Measurements from ENCODE around the gene P2RX1.
"Not testable (repeated sequence)": the region's sequence is repeated elsewhere in the genome, so short reads cannot be mapped to it uniquely, and the experiment has no call there.

Gene P2RX1

DNA sequence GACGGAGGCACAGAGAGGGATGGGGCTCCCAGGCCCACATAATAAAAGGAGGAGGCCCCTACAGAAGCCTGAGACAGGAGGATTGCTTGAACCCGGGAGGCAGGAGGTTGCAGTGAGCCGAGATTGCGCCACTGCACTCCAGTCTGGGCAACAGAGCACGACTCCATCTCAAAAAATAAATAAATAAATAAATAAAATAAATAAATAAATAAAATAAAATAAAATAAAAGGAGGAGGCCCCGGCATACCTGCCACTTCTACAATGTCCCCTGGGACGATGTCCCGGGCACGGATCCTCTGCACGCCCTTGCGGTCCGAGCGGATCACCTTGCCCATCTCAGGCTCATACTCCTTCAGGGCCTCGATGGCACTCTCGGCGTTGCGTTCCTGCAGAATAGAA lies 34.7 kb upstream of the P2RX1 start:
- no peak for DNase-seq

DNA sequence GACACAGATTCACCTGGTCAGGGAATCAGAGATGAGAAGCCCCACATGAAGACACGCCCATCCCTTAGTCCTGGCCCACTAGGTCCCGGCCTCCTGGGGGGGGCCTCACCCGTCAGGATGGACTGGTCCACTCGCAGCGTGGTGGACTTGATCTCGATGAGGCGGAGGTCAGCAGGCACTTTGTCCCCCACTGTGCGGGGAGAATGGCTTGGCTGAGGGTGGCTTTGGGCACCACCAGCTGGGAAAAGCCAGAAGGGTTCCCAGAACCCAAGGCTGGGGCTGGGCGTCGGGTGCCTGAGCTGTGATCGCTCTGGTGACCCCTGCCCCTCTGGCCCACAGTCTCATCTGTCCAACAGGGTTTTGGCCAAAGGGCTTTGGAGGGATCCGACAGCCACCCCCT lies 34.3 kb upstream of the P2RX1 start:
- DNase-seq: no peak

DNA sequence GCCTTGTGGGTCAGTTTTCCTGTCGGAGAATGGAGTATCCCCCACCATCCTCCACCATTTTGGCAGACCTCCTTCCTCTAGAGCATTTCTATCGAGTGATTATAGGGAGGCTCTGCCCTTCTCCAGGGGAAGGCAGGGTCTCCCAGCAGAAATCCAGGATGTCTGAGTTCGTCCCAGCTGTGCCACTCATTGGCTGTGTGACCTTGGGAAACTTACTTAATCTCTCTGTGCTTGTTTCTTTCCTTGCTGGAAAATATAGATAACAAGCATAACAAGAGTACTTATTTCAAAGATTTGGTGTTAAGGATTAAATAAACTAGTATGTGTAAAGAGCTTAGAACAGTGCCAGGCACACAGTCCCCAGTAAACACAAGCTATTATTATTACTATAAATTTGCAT lies 33.2 kb upstream of the P2RX1 start:
- DNase-seq: no peak

GRCh38 chr17:3948551-3948950 lies 32.3 kb upstream of the P2RX1 start:
- not testable (repeated sequence) for DNase-seq

- no peak for DNase-seq
Observed at GRCh38 chr17:3947318-3947810, 31.1 kb upstream of the P2RX1 start.

GRCh38 chr17:3946711-3947235 lies 30.5 kb upstream of the P2RX1 start:
- DNase-seq: no peak

DNA sequence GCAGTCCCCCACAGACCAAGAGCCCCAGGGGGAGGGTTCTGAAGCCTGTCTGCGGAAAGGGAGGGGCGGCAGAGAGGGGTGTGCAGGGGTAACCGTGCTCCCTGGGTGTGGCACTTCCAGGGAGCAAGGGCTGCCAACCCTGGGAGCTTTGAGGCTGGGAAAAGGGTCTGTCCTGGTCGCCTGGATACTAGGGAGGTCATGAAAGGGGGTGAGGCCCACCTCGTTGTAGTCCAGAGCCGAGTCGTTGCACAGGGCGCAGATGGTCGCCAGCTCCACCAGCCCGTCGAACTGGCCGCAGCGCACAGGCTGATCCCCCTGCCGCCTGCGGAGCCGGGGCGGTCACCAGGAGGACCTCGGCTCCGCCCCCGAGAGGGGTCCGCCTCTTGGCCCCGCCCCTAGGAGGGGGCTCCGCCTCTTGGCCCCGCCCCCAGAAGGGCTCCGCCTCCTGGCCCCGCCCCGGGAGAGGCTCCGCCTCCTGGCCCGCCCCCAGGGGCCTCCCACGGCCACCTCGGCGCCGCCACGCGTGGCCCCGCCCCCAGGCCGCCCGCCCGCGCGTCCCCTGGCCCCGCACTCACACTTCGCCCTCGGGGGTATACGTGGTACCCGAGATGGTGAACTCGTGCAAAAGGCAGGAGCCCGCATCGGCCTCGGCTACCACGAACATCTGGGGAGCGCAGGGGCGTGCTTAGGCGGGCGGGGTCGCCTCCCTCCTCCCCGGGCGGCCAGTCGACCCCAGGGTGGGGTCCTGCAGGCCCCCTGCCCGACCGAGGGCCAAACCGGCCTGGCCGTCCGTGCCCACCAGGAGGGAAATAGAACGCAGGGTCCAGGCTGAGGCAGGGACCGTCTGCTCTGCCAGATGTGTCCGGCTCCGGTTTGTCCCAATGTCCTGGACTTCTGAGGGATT lies 28.5 kb upstream of the P2RX1 start:
- DNase-seq: no peak

DNA sequence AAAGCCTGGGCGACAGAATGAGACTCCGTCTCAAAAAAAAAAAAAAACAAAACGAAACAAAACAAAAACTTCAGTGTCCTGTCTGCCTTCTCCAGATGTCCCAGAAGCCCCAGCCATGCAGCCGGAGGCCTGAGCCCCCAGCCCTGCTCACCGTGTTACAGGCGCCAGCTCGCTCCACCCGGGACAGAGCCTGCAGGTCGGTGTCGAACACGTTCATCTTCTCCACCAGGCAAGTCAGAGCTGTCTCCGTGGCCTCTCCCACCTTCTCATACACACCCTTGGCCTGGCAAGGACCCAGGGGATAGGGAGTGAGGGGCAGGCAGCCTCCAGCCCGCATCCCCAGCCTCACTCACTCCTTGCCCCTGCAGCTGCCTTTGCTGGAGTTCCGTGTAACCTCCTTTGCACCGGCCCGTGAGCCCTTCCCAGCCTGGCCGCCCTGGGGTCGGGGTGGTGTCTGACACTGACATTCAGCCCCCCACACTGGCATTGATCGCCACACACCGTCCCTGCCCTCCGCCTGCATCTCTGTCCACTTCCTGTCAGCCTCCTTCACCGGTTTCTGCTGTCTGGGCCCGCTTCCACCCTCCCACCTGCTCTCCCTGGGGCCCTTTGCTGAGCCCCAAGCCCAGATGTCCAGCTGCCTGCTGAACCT lies 27.1 kb upstream of the P2RX1 start:
- DNase-seq: no peak

- DNase-seq: no peak
Observed at GRCh38 chr17:3940965-3941698, 24.9 kb upstream of the P2RX1 start.

GRCh38 chr17:3937359-3937758 lies 21.1 kb upstream of the P2RX1 start:
- DNase-seq: no peak

GRCh38 chr17:3935825-3936355 lies 19.6 kb upstream of the P2RX1 start:
- no peak for DNase-seq

DNA sequence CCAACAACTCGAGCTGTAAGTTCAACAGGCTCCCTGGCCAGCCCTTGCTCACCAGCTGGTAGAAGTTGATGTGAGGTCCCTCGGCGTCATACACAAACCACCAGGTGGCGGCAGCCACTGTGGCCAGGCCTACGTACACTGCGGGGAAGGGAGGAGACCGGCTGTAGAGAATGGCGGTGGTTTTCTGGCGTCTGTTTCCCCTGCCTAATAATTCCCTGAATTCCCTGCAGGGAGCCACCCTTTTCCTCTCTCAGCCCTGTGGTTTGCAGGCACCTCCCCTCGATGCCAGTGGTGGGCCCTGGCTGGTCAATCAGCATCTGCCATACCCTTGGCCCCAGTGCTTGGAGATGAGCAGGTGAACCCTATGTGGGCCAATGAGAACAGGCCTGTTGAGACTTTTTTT lies 18.9 kb upstream of the P2RX1 start:
- DNase-seq: no peak

- no peak for DNase-seq
Observed at GRCh38 chr17:3929764-3930163, 13.5 kb upstream of the P2RX1 start.

DNA sequence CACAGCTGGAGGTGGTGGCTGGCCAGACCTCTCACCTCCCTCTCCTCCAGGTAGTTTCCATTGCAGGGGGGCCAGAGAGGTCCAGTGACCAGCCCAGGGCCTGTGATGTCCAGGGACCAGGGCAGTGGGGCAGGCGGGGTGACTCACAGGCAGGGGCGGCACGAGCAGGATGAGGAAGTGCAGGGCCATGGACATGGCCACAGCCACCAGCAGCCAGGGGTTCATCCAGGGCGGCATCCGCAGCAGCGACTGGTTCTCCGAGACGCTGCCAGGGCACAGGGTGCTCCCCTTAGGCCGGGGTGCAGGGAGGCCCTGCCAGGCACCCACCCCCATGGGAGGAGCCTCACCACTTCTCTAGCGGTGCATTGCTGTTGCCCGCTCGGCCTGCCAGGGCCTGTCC lies 12.9 kb upstream of the P2RX1 start:
- no peak for DNase-seq

GRCh38 chr17:3928406-3928805 lies 12.1 kb upstream of the P2RX1 start:
- DNase-seq: no peak

DNA sequence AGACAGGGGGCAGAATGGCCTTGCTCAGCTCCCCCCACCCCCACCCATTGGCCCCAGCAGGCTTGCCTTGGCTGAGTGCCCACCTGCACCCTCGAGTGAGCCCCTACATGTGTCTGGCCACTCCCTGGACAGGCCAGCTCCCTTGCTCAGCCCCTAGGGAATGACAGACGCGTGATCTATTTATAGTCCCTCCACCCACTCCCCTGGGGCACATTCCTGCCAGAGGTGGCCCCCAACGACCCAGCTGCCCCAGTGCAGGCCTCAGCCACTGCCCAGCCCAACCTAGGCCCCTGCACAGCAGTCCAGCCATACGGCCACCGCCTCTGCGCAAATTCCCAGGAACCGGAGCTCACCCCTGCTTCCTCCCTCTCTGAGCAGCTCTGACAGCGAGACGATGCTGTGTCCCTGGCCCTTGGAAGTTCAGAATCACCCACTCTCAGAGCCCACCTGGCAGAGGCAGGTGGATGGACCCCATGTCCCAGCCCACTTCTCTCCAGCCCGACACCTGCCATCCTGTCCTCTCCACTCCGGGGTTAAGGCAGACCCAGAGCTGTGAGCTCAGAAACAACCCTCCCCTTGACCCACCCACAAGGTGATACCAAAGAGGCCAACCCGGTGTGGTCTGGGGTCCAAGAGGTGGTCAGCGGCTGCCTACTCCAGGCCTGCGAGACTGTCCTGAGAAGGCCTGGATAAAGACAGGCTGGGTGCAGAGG lies 11.5 kb upstream of the P2RX1 start:
- no peak for DNase-seq

DNA sequence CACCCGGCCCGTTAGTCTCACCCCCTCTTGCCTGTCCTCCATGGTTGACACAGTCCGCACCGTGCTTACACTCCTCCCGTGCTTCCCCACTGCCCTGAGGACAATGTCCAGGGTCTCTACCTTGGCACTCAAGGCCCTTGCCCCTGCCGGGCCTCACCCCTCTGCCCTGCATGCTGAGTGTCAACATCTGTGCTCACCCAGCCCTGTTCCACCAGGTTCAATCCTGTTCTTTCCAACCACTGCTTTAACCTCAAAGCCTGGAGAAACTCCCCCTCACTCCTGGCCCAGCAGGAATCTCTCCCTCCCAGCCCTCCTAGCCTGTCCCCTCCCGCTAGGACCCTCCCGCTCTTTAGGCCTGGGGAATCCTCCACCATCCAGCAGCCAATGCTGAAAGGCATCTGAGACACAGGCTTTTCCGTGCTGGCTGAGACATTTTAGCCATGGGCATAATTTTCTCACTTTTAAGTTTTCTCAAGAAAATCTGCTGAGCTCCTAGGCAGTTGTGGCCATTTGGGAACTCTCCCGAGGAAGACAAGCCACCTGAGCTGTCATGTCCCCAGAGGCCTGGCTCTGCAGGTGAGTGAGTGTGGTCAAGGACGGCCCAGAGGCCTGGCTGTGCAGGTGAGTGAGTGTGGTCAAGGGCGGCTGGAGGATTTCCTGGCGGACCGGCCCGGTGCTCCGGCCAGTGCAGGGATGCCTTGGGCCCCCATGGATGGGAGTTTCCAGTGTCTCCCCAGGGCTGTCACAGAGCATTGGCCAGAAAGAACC lies 10.8 kb upstream of the P2RX1 start:
- no peak for DNase-seq

DNA sequence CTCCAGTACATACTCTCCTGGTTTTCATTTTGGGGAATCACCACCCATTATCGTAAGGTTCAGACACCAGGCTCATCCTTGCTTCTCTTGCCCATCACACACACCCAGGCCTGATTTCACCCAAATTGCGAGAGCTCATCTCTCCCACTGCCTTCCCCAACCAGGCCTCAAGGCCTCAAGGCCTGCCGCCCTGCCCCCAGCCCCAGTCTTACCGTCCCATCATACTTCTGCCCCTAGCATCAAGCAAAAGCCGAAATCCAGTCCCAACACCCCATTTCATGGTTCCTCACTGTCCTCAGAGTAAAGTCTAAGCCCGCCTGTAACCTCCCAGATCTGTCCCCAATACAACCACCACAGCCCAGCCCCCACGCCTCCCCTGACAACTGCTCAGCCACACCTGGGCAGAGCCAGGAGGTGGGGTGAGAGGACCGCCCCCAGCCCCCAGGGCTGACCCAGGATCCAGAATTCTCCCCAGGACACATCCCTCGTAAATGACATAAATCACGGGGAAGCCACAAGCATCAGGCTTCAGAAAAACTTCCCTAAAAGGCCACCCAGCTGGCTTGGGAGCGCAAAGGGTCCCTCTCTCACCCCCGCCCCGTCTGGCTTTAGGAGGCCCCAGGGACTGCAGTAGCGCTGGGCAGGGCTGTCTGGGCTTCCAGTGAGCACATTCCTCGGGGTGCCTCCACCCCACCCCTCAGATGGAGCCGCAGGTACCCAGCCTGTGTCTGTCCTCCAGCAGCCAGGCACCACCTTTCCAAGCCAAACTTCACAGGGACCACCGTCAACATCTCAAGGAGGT lies 9.6 kb upstream of the P2RX1 start:
- DNase-seq: no peak

- DNase-seq: no peak
Observed at GRCh38 chr17:3924512-3925350, 8.5 kb upstream of the P2RX1 start.

All from NCI-H1694 treated with DMSO at 0.1 percent for 48 hours (cell line).